GM12878 (cell line): ENCODE results near the gene KIF6. TPM values are rescaled to one million over a fixed set of nuclear protein-coding genes. Genes with fewer than 3 reads are reported as not detected.

ENCODE experiments used
- ATAC-seq: fragments of 200-7000 bp; cut with Tn5 transposase; 3 replicates; pipeline ENCODE4 v1.9.1; 2020; ENCODE audit warnings: mild to moderate bottlenecking, moderate library complexity
- BruUV-seq: library from RNA; stranded (reverse); fragments of 400-500 nt; replicated peaks from 2 replicates; lab custom pipeline; 2021; lab: Mats Ljungman, UMichigan
- CTCF ChIA-PET: fragments of 300-600 bp; sonication (Branson Sonifier 250); formaldehyde crosslinking; extraction: SDS; loops from one replicate; lab custom pipeline; 2021; ENCODE audit warnings: inconsistent platforms; lab: Yijun Ruan, JAX
- POLR2A ChIA-PET: fragments of 350-600 bp; formaldehyde crosslinking; extraction: SDS; loops from one replicate; lab custom pipeline; 2021; ENCODE audit warnings: inconsistent platforms; lab: Charles Lee
- RAD21 ChIA-PET: fragments of 300-600 bp; sonication (Branson Sonifier 250); formaldehyde crosslinking; loops from one replicate; lab custom pipeline; 2023; ENCODE audit warnings: antibody characterized with exemption; ENCODE audit not compliant: unreplicated experiment; lab: Charles Lee
- SMC1A ChIA-PET: fragments of 300-600 bp; sonication (Branson Sonifier 250); formaldehyde crosslinking; loops from one replicate; lab custom pipeline; 2023; ENCODE audit not compliant: unreplicated experiment, uncharacterized antibody; lab: Charles Lee
- DNase-seq: peaks from one replicate; pipeline ENCODE4 v3.0.0-alpha.2; 2011; ENCODE audit warnings: low read depth, low spot score
- FAIRE-seq: peaks from 3 replicates; lab custom pipeline; 2011; peaks lifted over from hg19 to GRCh38; lab: Jason Lieb, UNC
- H2AFZ ChIP-seq: 2 replicates; pipeline ENCODE4 v1.6.0; 2011; ENCODE audit warnings: low read depth, low read length, control low read depth; ENCODE audit not compliant: control insufficient read depth
- H3K27ac ChIP-seq: 2 replicates; pipeline ENCODE4 v1.5.1; 2011; ENCODE audit warnings: control low read depth; ENCODE audit not compliant: control insufficient read depth, insufficient read depth
- H3K27me3 ChIP-seq, 2 experiments: replicated peaks in 1 of 2; 2 replicates each; pipeline versions ENCODE4 v1.6.0 to v1.6.1; 2011; ENCODE audit warnings: low read length in 1 of 2; ENCODE audit not compliant: control insufficient read depth in 2 of 2, insufficient read depth in 2 of 2
- H3K36me3 ChIP-seq, 2 experiments: 2 replicates each; pipeline ENCODE4 v1.5.1; 2011; ENCODE audit warnings: low read length in 1 of 2; ENCODE audit not compliant: control insufficient read depth in 2 of 2, insufficient read depth in 2 of 2
- H3K4me1 ChIP-seq: 2 replicates; pipeline ENCODE4 v1.6.1; 2011; ENCODE audit warnings: mild to moderate bottlenecking, low read length, moderate library complexity, mixed read lengths; ENCODE audit not compliant: control insufficient read depth, insufficient read depth
- H3K4me2 ChIP-seq: 2 replicates; pipeline ENCODE4 v1.6.0; 2011; ENCODE audit warnings: control low read depth; ENCODE audit not compliant: control insufficient read depth, insufficient read depth
- H3K4me3 ChIP-seq: fragments of 200-600 bp; sonication (generic); 2 replicates; pipeline ENCODE4 v1.5.1; 2016
- H3K79me2 ChIP-seq: 2 replicates; pipeline ENCODE4 v1.6.0; 2011; ENCODE audit warnings: low read length; ENCODE audit not compliant: control insufficient read depth, insufficient read depth
- H3K9ac ChIP-seq: 2 replicates; pipeline ENCODE4 v1.8.0; 2011; ENCODE audit warnings: low read length, control low read depth, mixed read lengths; ENCODE audit not compliant: control insufficient read depth, insufficient read depth
- H3K9me3 ChIP-seq: replicated peaks from 3 replicates; pipeline ENCODE4 v1.5.1; 2011; ENCODE audit warnings: mild to moderate bottlenecking, low read length; ENCODE audit not compliant: control insufficient read depth, insufficient read depth
- H4K20me1 ChIP-seq: 2 replicates; pipeline ENCODE4 v1.6.0; 2011; ENCODE audit not compliant: control insufficient read depth, insufficient read depth
- CREM ChIP-seq: IDR thresholded peaks from 2 replicates; pipeline ENCODE4 v1.6.1; 2014; ENCODE audit warnings: antibody characterized with exemption, low read depth
- EGR1 ChIP-seq, 2 experiments: IDR thresholded peaks; 1 replicate in 1 of 2; 2 replicates in 1 of 2; pipeline ENCODE4 v1.6.1; 2011 to 2012; ENCODE audit warnings: low read depth in 2 of 2, low read length in 2 of 2, borderline replicate concordance in 1 of 2, mild to moderate bottlenecking in 1 of 2, moderate library complexity in 1 of 2
- HDAC2 ChIP-seq: fragments of 200-600 bp; sonication (generic); IDR thresholded peaks from 2 replicates; pipeline ENCODE4 v1.6.1; 2017
- HSF1 ChIP-seq: fragments of 150-350 bp; IDR thresholded peaks from 2 replicates; pipeline ENCODE4 v1.6.1; 2014; ENCODE audit warnings: mild to moderate bottlenecking, low read depth, low read length
- MYC ChIP-seq: IDR thresholded peaks from 2 replicates; pipeline ENCODE4 v1.6.1; 2011; ENCODE audit warnings: mild to moderate bottlenecking, low read length, moderate library complexity, inconsistent platforms; ENCODE audit not compliant: insufficient read depth, insufficient replicate concordance, insufficient read length, severe bottlenecking
- NKRF ChIP-seq: fragments of 450-650 bp; conservative IDR thresholded peaks from 2 replicates; pipeline ENCODE4 v1.6.1; 2017; ENCODE audit warnings: mild to moderate bottlenecking, moderate library complexity
- NR2C2 ChIP-seq: IDR thresholded peaks from 2 replicates; pipeline ENCODE4 v1.6.1; 2011; ENCODE audit warnings: borderline replicate concordance, low read depth; ENCODE audit not compliant: control insufficient read depth, insufficient read length
- SP1 ChIP-seq: IDR thresholded peaks from one replicate; pipeline ENCODE4 v1.6.1; 2011; ENCODE audit warnings: low read depth, low read length
- SREBF2 ChIP-seq: IDR thresholded peaks from 2 replicates; pipeline ENCODE4 v1.6.1; 2012; ENCODE audit warnings: mild to moderate bottlenecking, low read length
- SUZ12 ChIP-seq: fragments of 200-600 bp; sonication (generic); IDR thresholded peaks from one replicate; pipeline ENCODE4 v1.6.1; 2018; ENCODE audit warnings: antibody characterized with exemption, mild to moderate bottlenecking; ENCODE audit not compliant: unreplicated experiment
- USF1 ChIP-seq: IDR thresholded peaks from 2 replicates; pipeline ENCODE4 v1.6.1; 2011; ENCODE audit warnings: borderline replicate concordance, low read depth, mild to moderate bottlenecking, moderate library complexity, mixed read lengths, low read length; ENCODE audit not compliant: insufficient read depth; ENCODE audit errors: extremely low read length
- YBX1 ChIP-seq: fragments of 450-650 bp; IDR thresholded peaks from 2 replicates; pipeline ENCODE4 v1.6.1; 2016; ENCODE audit warnings: antibody characterized with exemption
- ZBTB4 ChIP-seq: fragments of 450-650 bp; formaldehyde crosslinking; IDR thresholded peaks from 2 replicates; pipeline ENCODE4 v1.4.0; 2022; ENCODE audit warnings: mild to moderate bottlenecking, moderate library complexity
- WGBS: methylation state at CpG from one replicate; pipeline ENCODE4 v1.1.6; 2016; ENCODE audit warnings: low lambda C conversion rate; ENCODE audit not compliant: insufficient replicate concordance, insufficient coverage; ENCODE audit errors: missing lambda C conversion rate; 5-methylcytosine and 5-hydroxymethylcytosine counted together
- in situ Hi-C: fragments of 300-500 bp; cut with MboI; formaldehyde crosslinking; loops from 9 replicates; pipeline ENCODE4 v1.14.3; 2018; ENCODE audit warnings: mixed read lengths
- intact Hi-C: fragments of 100-400 bp; cut with micrococcal nuclease; formaldehyde crosslinking; loops from one replicate; pipeline ENCODE4 v1.14.2; 2022; ENCODE audit not compliant: unreplicated experiment
- polyA plus RNA-seq, 11 experiments: library from polyadenylated mRNA; depleted of rRNA in 4 of 11; unstranded in 6 of 11; stranded (reverse) in 5 of 11; fragments of >200 nt; fragmentation: Nextera tagmentation in 4 of 11; fragmentation: Illumina TruSeq in 1 of 11; extraction: Ambion mirVana in 4 of 11; extraction: Trizol in 1 of 11; gene quantifications; 1 replicate in 1 of 11; 2 replicates in 10 of 11; pipeline versions ENCODE4 v1.2.1 to v1.2.3, GENCODE V29; 2011 to 2016; ENCODE audit warnings: inconsistent platforms in 2 of 11, missing spikeins in 2 of 11, low read depth in 1 of 11
- total RNA-seq, 4 experiments: library from RNA; depleted of rRNA in 3 of 4; stranded (reverse); fragments of >200 nt in 3 of 4; fragmentation: Illumina TruSeq in 1 of 4; extraction: Trizol in 1 of 4; gene quantifications; 2 replicates each; pipeline versions ENCODE4 v1.2.1 to v1.2.3, GENCODE V29; 2013 to 2021
- TF ChIP-seq, protein P1 (sequence below): IDR thresholded peaks from 2 replicates; pipeline ENCODE4 v1.6.1; 2011; ENCODE audit warnings: borderline replicate concordance, low read depth, mild to moderate bottlenecking, moderate library complexity, low read length; ENCODE audit not compliant: insufficient read depth, poor library complexity, severe bottlenecking

Gene KIF6
- total and polyA plus RNA-seq, 10 of the 15 experiments (the other 5 are each of a cell fraction or from before 2014, with no cell fraction given): 0.09 to 1.0 (median 0.28) TPM

DNA sequence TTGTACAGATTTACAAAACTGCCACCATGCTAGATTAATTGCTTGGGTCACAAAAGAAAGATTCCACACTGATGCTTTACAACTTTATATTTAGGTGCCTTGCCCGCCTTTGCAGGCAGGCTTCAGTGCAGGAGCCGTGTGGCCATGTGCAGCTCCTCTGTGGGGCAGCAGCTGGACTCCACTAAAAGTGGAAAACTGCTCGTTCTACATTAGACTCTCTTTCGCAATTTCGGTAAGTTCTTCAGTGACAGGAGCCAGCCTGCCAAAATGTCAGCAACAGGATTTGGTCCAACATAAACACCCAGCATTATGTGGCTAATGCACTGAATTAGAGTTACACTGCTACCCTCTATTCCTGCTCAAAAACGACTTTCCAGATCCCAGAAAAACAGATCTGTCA lies 228.3 kb downstream of the KIF6 start (continued):
- TF ChIP-seq YBX1 (no peak), USF1 (no peak), MYC (no peak)

GRCh38 chr6:39496456-39496855 lies 228.8 kb downstream of the KIF6 start:
- WGBS: 13% methylated on average over 2 of the region's 2 CpGs
- Histone ChIP-seq H3K27me3 (no peaks in the 10 kb centered on the region; a peak in 1 of 4 replicates), H3K9me3 (no peaks in the 10 kb centered on the region), H2AFZ (no peak overlapping the region), H3K4me3 (no peak overlapping the region), H3K36me3 (no peaks in the 10 kb centered on the region), H3K9ac (no peak overlapping the region), H3K4me1 (no peaks in the 10 kb centered on the region), H4K20me1 (no peaks in the 10 kb centered on the region), H3K27ac (no peak overlapping the region), H3K79me2 (no peaks in the 10 kb centered on the region), H3K4me2 (no peak overlapping the region)
- ATAC-seq (no peak), FAIRE-seq (no peak), DNase-seq (no peak)
- ChIA-PET RAD21 (no interaction called here), SMC1A (no interaction called here), CTCF (no interaction called here), POLR2A (no interaction called here)
- no TSS peak for BruUV-seq
- intact Hi-C loops (no loop called here), in situ Hi-C loops (no loop called here)
- no peak for TF ChIP-seq SUZ12
- TF ChIP-seq ZBTB4 (CRISPR knock-in tag): no peak
- TF ChIP-seq, protein P1, sequence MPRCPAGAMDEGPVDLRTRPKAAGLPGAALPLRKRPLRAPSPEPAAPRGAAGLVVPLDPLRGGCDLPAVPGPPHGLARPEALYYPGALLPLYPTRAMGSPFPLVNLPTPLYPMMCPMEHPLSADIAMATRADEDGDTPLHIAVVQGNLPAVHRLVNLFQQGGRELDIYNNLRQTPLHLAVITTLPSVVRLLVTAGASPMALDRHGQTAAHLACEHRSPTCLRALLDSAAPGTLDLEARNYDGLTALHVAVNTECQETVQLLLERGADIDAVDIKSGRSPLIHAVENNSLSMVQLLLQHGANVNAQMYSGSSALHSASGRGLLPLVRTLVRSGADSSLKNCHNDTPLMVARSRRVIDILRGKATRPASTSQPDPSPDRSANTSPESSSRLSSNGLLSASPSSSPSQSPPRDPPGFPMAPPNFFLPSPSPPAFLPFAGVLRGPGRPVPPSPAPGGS: no peak
- TF ChIP-seq EGR1 (IDR thresholded peaks at IDR 0.05; ENCODE audit: borderline replicate concordance in 1 of 2, low read depth in 2 of 2, low read length in 2 of 2): no peak
- no peak for TF ChIP-seq SP1
- TF ChIP-seq HDAC2: no peak
- no peak for TF ChIP-seq CREM
- TF ChIP-seq HSF1: no peak
- TF ChIP-seq SREBF2: no peak
- TF ChIP-seq NR2C2: no peak
- no peak for TF ChIP-seq NKRF
